ENCODE results near the gene PPM1F. TPM values are rescaled to one million over a fixed set of nuclear protein-coding genes. Genes with fewer than 3 reads are reported as not detected.
A peak's percentile ranks its signal among the peaks of the same experiment; 100 is the strongest.

PPM1F gene
- total and polyA plus RNA-seq, 4 donors, result 1.8 to 15.5 (median 8.9) TPM

DNA sequence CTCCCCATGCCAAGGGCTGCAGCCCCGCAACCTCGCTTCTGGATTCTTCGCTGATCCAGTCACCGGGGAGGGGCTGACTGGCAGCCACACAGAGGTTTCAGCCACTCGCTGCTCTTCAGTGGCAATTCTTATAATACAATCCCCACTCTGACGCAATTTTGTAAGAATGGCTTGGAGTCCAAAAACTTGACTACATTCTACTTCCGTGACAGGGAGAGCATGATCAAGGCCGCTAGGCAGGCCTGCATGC, 14.9 kb downstream of the PPM1F start:
- H3K4me1 ChIP-seq (ENCODE audit: control insufficient read depth in 4 of 4, insufficient read depth in 4 of 4, low read length in 3 of 4), result peaks cover 5 to 33% (median 20%) of the 10 kb centered on the region in 4 donors
- H3K9ac ChIP-seq (ENCODE audit: low read depth in 1 of 2, low read length in 2 of 2), result peak overlapping the region; percentile 13 to 47
- WGBS, result 21% methylated on average over 8 of the region's 8 CpGs
- no peak for DNase-seq (ENCODE audit: low spot score)
- no peaks in the 10 kb centered on the region for H3K27me3 ChIP-seq (ENCODE audit: control insufficient read depth in 4 of 4, insufficient read depth in 4 of 4, low read length in 3 of 4)
- H3K36me3 ChIP-seq (ENCODE audit: control insufficient read depth in 4 of 4, insufficient read depth in 3 of 4, low read depth in 1 of 4, low read length in 3 of 4), result peaks cover 0 to 8% (median 1%) of the 10 kb centered on the region in 4 donors
- H3K27ac ChIP-seq (ENCODE audit: low read depth in 1 of 2, low read length in 2 of 2), result peak overlapping the region; percentile 80 to 91
- peak overlapping the region in 1 of 3 donors; percentile 68 for H3K4me3 ChIP-seq (ENCODE audit: low read depth in 1 of 3, low read length in 3 of 3)
- no peaks in the 10 kb centered on the region for H3K9me3 ChIP-seq (ENCODE audit: control insufficient read depth in 4 of 4, low read length in 3 of 4)
- TF ChIP-seq, protein P1, sequence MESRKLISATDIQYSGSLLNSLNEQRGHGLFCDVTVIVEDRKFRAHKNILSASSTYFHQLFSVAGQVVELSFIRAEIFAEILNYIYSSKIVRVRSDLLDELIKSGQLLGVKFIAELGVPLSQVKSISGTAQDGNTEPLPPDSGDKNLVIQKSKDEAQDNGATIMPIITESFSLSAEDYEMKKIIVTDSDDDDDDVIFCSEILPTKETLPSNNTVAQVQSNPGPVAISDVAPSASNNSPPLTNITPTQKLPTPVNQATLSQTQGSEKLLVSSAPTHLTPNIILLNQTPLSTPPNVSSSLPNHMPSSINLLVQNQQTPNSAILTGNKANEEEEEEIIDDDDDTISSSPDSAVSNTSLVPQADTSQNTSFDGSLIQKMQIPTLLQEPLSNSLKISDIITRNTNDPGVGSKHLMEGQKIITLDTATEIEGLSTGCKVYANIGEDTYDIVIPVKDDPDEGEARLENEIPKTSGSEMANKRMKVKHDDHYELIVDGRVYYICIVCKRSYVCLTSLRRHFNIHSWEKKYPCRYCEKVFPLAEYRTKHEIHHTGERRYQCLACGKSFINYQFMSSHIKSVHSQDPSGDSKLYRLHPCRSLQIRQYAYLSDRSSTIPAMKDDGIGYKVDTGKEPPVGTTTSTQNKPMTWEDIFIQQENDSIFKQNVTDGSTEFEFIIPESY (IDR thresholded peaks at IDR 0.05), result no peak

DNA sequence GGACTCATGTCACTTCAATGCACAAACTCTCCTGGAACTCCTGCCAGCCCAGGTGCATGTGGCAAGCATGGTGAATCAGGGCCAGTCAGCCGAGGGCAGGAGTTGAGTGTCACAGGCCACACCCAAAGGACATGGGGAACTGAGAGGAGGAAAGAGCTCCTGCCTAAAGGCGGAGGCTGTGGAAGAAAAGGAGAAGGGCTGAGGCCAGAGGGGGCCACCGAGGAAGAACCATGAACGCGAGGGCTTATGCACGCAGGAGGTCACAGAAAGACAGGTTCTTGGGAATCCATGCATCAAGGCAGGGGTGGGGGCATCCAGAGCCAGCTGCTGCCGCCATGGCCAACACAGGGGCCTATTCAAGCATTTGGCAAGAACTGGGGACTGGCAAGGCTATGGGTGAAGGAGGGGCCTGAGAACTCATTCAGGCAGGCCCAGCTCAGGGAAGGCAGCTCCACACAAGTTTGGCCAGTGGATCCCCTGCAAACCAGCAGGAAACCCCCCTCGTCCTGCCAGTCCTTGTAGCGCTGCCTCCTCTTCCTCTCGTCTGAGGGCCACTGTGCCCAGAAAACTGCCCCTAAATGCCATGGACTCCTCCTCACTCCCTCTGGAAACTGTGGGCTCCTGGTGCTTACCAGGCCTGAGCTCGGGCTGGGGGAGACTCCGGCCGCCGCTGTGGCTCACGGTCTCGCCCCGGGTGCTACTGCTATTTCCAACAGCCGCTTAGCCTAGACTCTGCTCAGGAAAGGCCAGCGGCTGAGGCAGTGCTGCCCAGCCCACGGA, 15.4 kb downstream of the PPM1F start:
- TF ChIP-seq HNF4A (conservative IDR thresholded peaks at IDR 0.05) (no peak), HNF4G (IDR thresholded peaks at IDR 0.05) (no peak), JUND (IDR thresholded peaks at IDR 0.05) (no peak), NR2F2 (IDR thresholded peaks at IDR 0.05) (no peak), GABPA (IDR thresholded peaks at IDR 0.05 in 1 of 2, conservative IDR thresholded peaks at IDR 0.05 in 1 of 2) (no peak), EGR1 (IDR thresholded peaks at IDR 0.05; ENCODE audit: low read depth in 2 of 2) (no peak), SP1 (IDR thresholded peaks at IDR 0.05) (no peak), FOXA2 (IDR thresholded peaks at IDR 0.05) (no peak), FOXA1 (IDR thresholded peaks at IDR 0.05) (no peak), RAD21 (IDR thresholded peaks at IDR 0.05) (no peak)
- TF ChIP-seq, protein P2, sequence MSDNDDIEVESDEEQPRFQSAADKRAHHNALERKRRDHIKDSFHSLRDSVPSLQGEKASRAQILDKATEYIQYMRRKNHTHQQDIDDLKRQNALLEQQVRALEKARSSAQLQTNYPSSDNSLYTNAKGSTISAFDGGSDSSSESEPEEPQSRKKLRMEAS (IDR thresholded peaks at IDR 0.05), result no peak
- TF ChIP-seq, protein P3, sequence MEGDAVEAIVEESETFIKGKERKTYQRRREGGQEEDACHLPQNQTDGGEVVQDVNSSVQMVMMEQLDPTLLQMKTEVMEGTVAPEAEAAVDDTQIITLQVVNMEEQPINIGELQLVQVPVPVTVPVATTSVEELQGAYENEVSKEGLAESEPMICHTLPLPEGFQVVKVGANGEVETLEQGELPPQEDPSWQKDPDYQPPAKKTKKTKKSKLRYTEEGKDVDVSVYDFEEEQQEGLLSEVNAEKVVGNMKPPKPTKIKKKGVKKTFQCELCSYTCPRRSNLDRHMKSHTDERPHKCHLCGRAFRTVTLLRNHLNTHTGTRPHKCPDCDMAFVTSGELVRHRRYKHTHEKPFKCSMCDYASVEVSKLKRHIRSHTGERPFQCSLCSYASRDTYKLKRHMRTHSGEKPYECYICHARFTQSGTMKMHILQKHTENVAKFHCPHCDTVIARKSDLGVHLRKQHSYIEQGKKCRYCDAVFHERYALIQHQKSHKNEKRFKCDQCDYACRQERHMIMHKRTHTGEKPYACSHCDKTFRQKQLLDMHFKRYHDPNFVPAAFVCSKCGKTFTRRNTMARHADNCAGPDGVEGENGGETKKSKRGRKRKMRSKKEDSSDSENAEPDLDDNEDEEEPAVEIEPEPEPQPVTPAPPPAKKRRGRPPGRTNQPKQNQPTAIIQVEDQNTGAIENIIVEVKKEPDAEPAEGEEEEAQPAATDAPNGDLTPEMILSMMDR (IDR thresholded peaks at IDR 0.05; ENCODE audit: low read depth, low read length, missing input control), result no peak
- TF ChIP-seq, protein P4, sequence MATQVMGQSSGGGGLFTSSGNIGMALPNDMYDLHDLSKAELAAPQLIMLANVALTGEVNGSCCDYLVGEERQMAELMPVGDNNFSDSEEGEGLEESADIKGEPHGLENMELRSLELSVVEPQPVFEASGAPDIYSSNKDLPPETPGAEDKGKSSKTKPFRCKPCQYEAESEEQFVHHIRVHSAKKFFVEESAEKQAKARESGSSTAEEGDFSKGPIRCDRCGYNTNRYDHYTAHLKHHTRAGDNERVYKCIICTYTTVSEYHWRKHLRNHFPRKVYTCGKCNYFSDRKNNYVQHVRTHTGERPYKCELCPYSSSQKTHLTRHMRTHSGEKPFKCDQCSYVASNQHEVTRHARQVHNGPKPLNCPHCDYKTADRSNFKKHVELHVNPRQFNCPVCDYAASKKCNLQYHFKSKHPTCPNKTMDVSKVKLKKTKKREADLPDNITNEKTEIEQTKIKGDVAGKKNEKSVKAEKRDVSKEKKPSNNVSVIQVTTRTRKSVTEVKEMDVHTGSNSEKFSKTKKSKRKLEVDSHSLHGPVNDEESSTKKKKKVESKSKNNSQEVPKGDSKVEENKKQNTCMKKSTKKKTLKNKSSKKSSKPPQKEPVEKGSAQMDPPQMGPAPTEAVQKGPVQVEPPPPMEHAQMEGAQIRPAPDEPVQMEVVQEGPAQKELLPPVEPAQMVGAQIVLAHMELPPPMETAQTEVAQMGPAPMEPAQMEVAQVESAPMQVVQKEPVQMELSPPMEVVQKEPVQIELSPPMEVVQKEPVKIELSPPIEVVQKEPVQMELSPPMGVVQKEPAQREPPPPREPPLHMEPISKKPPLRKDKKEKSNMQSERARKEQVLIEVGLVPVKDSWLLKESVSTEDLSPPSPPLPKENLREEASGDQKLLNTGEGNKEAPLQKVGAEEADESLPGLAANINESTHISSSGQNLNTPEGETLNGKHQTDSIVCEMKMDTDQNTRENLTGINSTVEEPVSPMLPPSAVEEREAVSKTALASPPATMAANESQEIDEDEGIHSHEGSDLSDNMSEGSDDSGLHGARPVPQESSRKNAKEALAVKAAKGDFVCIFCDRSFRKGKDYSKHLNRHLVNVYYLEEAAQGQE (IDR thresholded peaks at IDR 0.05), result no peak
- TF ChIP-seq, protein P5, sequence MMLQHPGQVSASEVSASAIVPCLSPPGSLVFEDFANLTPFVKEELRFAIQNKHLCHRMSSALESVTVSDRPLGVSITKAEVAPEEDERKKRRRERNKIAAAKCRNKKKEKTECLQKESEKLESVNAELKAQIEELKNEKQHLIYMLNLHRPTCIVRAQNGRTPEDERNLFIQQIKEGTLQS (IDR thresholded peaks at IDR 0.05), result no peak
- TF ChIP-seq, protein P1 (IDR thresholded peaks at IDR 0.05), result no peak
- DNase-seq (ENCODE audit: low spot score), result no peak
- WGBS, result 70% methylated on average over 20 of the region's 20 CpGs
- Histone ChIP-seq H3K4me1 (ENCODE audit: control insufficient read depth in 4 of 4, insufficient read depth in 4 of 4, low read length in 3 of 4) (peaks cover 5 to 30% (median 20%) of the 10 kb centered on the region in 4 donors), H3K36me3 (ENCODE audit: control insufficient read depth in 4 of 4, insufficient read depth in 3 of 4, low read depth in 1 of 4, low read length in 3 of 4) (peaks cover 2 to 10% (median 4%) of the 10 kb centered on the region in 4 donors), H3K9me3 (ENCODE audit: control insufficient read depth in 4 of 4, low read length in 3 of 4) (no peaks in the 10 kb centered on the region), H3K9ac (ENCODE audit: low read depth in 1 of 2, low read length in 2 of 2) (peak overlapping the region in 1 of 2 donors; percentile 56), H3K4me3 (ENCODE audit: low read depth in 1 of 3, low read length in 3 of 3) (no peak overlapping the region), H3K27ac (ENCODE audit: low read depth in 1 of 2, low read length in 2 of 2) (peak overlapping the region; percentile 80 to 91), H3K27me3 (ENCODE audit: control insufficient read depth in 4 of 4, insufficient read depth in 4 of 4, low read length in 3 of 4) (no peaks in the 10 kb centered on the region)

All from liver (tissue), 9 donors.